IPS DF 4.7 (cell line): ENCODE measurements around the gene AKAP13.
"Not testable (repeated sequence)": the region's sequence is repeated elsewhere in the genome, so short reads cannot be mapped to it uniquely, and the experiment has no call there.

Experiments
- DNase-seq: peaks from one replicate; pipeline ENCODE4 v3.0.0-alpha.2; 2013; ENCODE audit warnings: low spot score; ENCODE audit errors: extremely low read depth

The AKAP13 gene

DNA sequence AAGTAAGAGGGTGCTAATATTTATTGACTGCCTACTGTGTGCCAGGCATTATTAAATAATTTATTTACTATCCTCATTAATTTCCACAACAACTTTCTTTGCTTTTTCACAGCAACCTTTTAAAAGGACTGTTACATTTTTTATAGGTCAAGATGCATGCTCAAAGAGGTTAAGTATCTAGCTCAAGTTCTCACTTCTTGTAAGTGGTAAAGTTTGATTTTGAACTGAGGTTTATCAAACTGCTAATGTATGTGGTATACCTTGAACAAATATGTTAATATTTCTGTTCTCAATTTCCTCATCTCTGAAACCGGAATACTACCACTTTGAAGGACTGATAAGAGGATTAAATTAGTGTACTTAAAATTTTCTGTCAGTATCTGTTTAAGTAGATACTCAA, 183.3 kb downstream of the AKAP13 start:
- no peak for DNase-seq

DNA sequence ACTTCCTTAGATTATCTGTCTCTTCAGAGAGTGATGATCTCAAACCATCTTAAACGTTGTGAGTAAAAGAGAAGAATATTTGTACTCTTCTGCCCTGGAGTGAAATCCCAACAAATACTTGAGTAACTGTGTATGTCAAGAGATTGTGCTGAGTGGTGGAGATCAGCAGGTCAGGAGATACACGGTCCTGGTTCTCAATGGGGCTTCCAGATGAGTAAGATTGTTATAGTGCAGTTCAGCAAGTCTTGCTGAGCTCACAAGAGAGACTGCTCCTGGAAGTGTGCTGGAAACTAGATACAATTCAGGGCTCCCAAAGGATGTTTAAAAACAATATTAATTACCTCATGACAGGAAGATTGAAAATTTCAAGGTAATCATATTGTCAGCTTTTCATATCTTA, 184.3 kb downstream of the AKAP13 start:
- no peak for DNase-seq

DNA sequence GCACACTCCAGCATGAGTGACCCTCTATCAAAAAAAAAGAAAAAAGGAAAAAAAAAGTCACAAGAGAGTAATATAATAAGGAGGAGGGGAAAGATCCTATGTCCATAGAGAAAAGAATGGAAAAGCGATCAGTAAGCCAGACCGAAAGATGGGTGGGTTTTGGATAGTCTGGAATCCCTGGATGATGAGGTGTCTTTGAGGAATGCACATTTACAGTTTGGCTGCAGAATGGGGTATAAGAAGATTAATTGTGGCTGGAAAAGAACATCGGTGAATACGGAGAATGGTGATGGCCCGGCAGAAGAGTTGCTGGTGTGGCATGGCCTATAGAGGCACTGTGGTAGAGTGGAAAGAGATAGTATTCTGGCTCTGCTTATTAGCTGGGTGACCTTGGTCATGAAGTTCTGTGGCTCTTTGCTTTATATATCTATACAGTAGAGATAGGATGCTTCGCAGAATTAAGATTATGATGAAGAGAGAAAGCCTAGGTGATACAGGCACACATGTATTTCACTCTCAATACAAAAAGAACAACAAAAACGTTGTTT, 187.9 kb downstream of the AKAP13 start:
- no peak for DNase-seq

DNA sequence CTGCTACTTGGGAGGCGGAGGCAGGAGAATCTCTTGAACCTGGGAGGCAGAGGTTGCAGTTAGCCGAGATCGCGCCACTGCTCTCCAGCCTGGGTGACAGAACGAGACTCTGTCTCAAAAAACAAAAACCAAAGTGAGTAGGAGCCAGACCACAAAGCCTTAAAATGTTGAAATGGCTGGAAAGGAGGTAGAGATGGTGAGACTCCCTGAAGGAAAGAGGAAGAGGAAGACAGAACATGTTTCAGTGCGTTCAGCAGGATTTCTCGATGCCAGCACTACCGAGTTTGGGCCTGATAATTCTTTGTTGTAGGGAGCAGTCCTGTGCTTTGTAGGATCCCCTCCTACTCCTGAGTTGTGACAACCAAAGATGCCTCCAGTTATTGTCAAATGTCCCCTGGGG, 189.9 kb downstream of the AKAP13 start:
- DNase-seq = no peak

DNA sequence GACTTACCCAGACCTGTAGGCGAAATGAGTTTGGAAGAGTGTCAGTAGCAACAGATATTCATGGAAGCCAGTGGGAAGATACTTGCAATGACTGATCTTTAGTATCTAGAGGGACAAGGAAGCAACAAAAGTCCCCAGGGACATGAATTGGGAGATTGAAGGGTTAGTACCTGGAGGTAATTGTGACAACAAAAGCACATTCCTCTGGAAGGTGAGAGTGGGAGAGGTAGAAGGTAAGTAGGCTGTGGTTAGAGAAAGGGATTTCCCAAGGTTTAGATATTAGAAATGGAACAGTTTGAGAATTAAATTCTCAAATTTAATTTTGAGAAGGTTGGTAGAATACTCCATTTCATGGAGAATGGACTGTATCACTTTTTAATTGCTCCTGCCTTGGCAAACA, 191.4 kb downstream of the AKAP13 start:
- no peak for DNase-seq

DNA sequence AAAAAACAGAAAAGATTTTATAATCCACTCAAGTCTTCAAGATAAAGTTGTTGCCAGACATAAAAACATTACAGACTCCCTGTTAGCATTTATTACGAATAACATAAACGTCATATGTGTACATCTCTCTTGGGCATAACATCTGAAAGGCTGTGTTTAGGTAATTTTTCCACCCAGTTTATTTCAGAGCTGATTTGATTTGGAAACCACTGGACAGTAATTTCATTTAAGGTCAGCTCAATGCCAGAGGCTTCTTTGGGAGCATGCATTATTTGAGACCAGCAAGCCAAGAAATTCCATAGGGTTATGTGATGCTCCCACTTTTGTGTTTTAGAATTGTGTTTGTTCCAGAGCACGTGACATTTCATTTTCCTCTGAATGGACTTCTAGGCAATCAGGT, 196.0 kb downstream of the AKAP13 start:
- DNase-seq = no peak

DNA sequence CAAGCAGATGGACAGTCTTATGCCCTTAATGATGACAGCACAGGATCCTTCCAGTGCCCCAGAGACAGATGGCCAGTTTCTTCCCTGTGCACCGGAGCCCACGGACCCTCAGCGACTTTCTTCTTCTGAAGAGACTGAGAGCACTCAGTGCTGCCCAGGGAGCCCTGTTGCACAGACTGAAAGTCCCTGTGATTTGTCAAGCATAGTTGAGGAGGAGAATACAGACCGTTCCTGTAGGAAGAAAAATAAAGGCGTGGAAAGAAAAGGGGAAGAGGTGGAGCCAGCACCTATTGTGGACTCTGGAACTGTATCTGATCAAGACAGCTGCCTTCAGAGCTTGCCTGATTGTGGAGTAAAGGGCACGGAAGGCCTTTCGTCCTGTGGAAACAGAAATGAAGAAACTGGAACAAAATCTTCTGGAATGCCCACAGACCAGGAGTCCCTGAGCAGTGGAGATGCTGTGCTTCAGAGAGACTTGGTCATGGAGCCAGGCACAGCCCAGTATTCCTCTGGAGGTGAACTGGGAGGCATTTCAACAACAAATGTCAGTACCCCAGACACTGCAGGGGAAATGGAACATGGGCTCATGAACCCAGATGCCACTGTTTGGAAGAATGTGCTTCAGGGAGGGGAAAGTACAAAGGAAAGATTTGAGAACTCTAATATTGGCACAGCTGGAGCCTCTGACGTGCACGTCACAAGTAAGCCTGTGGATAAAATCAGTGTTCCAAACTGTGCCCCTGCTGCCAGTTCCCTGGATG, 198.7 kb downstream of the AKAP13 start:
- DNase-seq = no peak

DNA sequence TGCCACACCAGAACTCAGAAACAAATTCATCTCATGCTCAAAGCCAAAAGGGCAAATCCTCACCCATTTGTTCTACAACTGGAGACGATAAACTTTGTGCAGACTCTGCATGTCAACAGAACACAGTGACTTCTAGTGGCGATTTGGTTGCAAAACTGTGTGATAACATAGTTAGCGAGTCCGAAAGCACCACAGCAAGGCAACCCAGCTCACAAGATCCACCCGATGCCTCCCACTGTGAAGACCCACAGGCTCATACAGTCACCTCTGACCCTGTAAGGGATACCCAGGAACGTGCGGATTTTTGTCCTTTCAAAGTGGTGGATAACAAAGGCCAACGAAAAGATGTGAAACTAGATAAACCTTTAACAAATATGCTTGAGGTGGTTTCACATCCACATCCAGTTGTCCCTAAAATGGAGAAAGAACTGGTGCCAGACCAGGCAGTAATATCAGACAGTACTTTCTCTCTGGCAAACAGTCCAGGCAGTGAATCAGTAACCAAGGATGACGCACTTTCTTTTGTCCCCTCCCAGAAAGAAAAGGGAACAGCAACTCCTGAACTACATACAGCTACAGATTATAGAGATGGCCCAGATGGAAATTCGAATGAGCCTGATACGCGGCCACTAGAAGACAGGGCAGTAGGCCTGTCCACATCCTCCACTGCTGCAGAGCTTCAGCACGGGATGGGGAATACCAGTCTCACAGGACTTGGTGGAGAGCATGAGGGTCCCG, 199.7 kb downstream of the AKAP13 start:
- no peak for DNase-seq

DNA sequence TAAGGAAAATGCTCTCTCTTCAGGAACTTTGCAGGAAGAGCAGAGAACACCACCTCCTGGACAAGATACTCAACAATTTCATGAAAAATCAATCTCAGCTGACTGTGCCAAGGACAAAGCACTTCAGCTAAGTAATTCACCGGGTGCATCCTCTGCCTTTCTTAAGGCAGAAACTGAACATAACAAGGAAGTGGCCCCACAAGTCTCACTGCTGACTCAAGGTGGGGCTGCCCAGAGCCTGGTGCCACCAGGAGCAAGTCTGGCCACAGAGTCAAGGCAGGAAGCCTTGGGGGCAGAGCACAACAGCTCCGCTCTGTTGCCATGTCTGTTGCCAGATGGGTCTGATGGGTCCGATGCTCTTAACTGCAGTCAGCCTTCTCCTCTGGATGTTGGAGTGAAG, 200.5 kb downstream of the AKAP13 start:
- no peak for DNase-seq

DNA sequence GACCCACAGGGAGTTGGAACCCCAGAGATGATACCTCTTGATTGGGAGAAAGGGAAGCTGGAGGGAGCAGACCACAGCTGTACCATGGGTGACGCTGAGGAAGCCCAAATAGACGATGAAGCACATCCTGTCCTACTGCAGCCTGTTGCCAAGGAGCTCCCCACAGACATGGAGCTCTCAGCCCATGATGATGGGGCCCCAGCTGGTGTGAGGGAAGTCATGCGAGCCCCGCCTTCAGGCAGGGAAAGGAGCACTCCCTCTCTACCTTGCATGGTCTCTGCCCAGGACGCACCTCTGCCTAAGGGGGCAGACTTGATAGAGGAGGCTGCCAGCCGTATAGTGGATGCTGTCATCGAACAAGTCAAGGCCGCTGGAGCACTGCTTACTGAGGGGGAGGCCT, 201.1 kb downstream of the AKAP13 start:
- no peak for DNase-seq

DNA sequence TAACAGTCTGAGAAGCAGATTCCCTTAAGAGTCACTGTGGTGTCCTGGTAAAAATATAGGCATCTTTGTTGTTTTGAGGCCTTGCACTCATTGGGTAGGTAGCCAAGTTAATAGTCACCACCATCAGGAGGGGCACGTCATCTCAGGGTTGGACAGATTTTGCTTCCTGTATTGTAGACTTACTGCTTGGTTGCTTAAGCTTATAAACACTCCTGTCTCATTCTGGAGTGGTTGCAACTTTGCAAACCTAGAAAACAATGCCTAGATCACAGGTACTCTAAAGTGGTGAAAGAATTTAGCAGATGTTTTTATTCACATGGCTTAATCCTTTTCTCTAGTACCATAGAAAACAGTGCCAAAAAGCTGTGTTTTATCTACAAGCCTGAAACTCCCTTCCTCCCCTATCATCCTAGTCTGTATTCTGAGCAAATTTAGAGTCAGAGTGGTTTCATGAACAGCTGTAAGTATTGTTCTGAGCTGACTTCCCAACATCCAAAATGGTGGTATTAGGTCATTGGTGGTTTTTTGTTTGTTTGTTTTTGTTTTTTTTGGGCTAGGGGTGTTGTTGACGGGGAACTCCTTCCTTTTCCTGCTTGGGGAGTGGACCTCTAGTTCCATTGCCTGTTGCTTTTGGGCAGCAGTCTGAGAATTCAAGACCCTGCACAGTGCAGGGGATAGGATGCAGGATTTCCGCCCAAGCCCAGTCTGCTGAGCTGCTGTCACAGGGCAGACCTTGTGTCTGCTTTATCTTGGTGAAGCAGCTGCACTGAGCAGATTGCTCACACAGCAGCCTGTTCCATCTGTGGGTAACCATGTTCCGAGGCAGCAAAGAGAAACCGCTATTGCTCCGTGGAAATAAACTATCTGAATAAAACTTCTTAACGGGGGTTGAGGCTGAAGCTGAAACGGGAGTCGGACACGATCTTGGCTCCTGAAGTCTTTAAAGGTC, 202.0 kb downstream of the AKAP13 start:
- DNase-seq = no peak

DNA sequence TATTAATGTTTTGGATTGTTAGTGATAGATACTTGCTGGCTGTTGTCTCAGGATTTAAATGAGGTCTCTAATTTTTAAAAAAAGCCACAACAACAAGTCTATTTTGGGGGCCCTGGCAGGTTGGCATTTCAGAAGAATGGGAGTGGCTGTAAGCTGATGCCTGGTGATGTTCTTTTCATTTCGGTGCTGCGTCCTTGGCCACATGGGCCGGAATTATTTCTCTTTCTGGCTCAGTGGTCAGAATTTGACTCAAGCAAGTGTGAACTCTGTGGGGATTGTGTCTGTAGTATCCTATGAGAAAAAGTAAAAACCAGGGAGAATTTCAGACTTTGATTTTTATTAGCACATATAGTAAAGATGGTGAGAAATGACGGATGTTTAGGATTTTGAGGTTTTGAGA, 203.0 kb downstream of the AKAP13 start:
- DNase-seq = no peak

DNA sequence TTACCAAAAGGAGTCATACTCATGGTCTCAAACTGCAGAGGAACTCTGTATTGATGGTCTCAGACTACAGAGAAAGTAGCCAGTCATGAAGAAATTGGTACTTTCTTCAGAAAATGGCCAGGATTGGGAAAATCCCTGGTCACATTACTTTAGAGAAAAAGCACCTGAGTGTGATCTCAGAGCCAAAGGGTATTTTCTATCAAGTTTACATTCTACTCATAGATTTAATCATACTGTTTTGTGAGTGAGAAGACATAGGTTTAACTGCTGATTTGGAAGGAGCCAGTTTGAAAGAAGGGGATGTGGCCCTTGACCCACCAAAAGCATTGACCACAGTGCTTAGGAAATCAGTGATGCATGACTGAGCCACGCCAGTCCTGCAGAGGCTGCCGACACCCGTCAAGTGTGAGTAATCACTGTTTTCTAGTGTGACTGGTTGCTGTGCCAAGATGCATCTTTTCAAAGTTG, 203.6 kb downstream of the AKAP13 start:
- DNase-seq = no peak

DNA sequence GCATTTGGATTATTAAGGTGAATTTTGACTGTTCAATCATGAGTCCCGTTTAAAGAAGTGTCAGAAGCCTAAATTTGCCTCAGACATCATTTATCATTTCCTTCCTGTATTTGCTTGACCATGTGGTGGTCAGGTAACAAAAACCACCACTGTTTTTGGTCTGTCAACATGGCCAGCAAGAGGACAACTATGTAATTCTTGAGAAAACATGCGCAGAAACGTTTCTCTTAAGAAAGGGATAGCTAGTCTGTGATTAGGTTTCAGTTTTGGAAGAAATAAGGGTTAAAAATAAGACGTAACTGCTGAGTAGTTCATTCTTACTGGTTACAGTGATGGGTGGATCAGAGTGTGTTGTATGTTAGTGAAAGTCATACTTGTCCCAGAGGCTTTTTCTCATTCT, 204.5 kb downstream of the AKAP13 start:
- DNase-seq = no peak

DNA sequence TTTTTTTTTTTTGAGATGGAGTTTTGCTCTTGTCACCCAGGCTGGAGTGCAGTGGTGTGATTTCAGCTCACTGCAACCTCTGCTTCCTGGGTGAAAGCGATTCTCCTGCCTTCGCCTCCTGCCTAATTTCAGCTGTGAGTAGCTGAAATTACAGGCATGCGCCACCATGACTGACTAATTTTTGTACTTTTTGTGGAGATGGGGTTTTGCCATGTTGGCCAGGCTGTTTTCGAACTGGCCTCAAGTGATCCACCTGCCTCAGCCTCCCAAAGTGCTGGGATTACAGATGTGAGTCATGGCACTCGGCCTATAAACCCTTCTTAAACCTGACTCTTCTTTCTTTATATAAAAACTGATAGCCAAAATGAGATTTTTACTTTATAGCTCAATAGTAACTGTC, 205.8 kb downstream of the AKAP13 start:
- not testable (repeated sequence) for DNase-seq

DNA sequence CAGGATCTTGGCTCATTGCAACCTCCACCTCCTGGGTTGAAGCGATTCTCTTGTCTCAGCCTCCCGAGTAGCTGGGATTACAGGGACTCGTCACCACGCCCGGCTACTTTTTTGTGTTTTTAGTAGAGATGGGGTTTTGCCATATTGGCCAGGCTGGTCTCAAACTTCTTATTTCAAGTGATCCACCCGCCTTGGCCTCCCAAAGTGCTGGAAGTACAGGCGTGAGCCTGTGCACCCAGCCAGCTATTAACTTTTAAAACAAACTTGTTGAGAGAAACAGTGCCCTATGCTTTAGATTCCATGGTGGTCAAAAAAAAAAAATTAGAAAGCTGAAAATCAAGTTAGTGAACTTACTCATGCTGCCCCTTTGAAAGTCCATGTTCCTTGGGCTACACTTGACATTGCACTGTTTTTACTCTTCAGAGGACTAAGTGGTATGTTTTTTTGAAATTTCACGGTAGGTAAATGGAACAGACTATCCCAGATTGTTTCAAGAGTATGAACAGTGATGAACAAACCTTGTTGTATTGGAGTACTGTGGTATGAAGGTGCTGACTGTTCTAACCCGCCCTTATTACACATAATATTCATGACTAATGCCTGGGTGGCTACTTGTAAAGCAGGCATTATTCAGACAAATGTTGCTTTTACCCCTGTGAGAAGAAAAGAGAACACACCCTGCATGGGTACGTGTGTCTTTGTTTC, 207.5 kb downstream of the AKAP13 start:
- no peak for DNase-seq

DNA sequence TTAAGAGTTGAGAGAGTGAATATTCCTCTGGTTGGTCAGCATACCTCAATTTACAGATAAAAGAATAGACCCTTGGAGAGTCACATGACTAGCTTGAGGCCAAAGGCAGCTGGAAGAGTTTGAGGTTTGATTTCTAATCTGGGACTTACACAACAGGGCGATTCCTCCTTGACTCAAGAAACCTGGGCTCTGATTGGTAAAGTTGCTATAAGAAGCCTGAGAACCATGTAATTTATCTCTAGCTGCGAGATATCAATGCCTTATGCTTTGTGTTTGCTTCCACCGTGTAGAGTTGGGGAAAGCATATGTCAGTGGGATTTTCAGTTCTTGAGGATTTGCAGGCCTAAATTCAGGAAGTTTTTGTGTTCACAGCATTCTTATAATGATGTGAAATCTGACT, 208.3 kb downstream of the AKAP13 start:
- DNase-seq = no peak

DNA sequence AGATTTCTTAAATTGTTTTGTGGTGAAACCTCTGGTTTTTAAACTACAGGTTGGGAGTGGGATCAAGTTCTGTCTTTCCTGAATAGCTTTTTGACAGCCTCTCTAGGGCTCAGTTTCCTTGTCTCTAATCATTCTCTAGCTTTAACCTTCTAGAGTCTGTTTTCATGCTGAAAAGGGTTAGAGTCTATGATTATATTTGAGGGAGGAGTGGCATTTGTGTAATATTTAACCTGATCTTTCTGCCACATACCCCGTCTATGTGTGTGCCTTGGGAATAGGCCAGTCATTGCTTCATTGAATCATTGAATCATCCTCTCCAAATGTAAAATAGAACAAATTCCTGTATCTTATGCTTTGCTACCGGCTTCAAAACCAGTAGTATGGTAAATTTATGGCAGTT, 209.4 kb downstream of the AKAP13 start:
- DNase-seq = no peak

DNA sequence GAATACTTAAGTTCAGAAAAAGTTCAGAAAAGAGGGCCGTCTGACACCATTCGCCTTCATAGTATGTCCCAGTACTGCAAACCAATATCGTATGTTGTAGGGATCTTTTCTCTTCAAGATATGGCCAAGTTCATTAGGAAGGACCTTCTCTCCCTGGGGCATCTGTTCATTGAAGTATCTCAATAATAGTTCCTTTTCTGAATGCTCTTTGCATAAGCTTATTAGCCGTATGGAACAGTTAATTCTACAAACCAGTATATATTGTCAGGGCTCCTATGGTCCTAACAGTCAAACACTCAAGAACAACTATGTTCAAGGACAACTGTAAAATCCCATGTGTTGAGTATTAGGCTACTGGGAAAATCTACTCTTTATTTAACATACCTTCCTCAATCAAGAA, 211.2 kb downstream of the AKAP13 start:
- DNase-seq = no peak

DNA sequence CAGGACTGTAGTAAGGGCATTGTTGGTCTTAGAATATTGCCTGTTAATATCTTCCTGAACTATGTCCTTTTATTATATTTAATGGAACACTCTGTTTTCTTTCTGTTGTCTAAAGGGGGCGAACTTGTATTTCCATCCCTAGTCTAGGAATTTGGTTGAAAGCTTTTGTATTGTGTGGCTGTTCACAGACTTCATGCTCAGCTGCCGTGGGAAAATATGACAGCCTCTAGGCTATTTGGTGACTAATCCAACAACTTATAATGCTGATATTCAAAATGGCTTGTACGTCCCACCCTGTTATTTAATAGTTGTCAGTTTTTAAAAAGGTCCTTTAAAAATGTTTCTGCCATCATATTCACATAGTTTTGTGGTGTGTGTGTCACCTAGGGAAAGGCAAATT, 211.7 kb downstream of the AKAP13 start:
- no peak for DNase-seq
